GM12878 (cell line): ENCODE measurements around the gene MCM6. TPM values are rescaled to one million over a fixed set of nuclear protein-coding genes. Genes with fewer than 3 reads are reported as not detected.
A peak's percentile ranks its signal among the peaks of the same experiment; 100 is the strongest.
"Not testable (repeated sequence)": the region's sequence is repeated elsewhere in the genome, so short reads cannot be mapped to it uniquely, and the experiment has no call there.

Experiments used
- ATAC-seq: fragments of 200-7000 bp; cut with Tn5 transposase; 3 replicates; pipeline ENCODE4 v1.9.1; 2020; ENCODE audit warnings: mild to moderate bottlenecking, moderate library complexity
- BruUV-seq: library from RNA; stranded (reverse); fragments of 400-500 nt; replicated peaks from 2 replicates; lab custom pipeline; 2021; lab: Mats Ljungman, UMichigan
- CTCF ChIA-PET: fragments of 300-600 bp; sonication (Branson Sonifier 250); formaldehyde crosslinking; extraction: SDS; loops from one replicate; lab custom pipeline; 2021; ENCODE audit warnings: inconsistent platforms; lab: Yijun Ruan, JAX
- POLR2A ChIA-PET: fragments of 350-600 bp; formaldehyde crosslinking; extraction: SDS; loops from one replicate; lab custom pipeline; 2021; ENCODE audit warnings: inconsistent platforms; lab: Charles Lee
- RAD21 ChIA-PET: fragments of 300-600 bp; sonication (Branson Sonifier 250); formaldehyde crosslinking; loops from one replicate; lab custom pipeline; 2023; ENCODE audit warnings: antibody characterized with exemption; ENCODE audit not compliant: unreplicated experiment; lab: Charles Lee
- SMC1A ChIA-PET: fragments of 300-600 bp; sonication (Branson Sonifier 250); formaldehyde crosslinking; loops from one replicate; lab custom pipeline; 2023; ENCODE audit not compliant: unreplicated experiment, uncharacterized antibody; lab: Charles Lee
- DNase-seq: peaks from one replicate; pipeline ENCODE4 v3.0.0-alpha.2; 2011; ENCODE audit warnings: low read depth, low spot score
- FAIRE-seq: peaks from 3 replicates; lab custom pipeline; 2011; peaks lifted over from hg19 to GRCh38; lab: Jason Lieb, UNC
- H2AFZ ChIP-seq: 2 replicates; pipeline ENCODE4 v1.6.0; 2011; ENCODE audit warnings: low read depth, low read length, control low read depth; ENCODE audit not compliant: control insufficient read depth
- H3K27ac ChIP-seq: 2 replicates; pipeline ENCODE4 v1.5.1; 2011; ENCODE audit warnings: control low read depth; ENCODE audit not compliant: control insufficient read depth, insufficient read depth
- H3K27me3 ChIP-seq, 2 experiments: replicated peaks in 1 of 2; 2 replicates each; pipeline versions ENCODE4 v1.6.0 to v1.6.1; 2011; ENCODE audit warnings: low read length in 1 of 2; ENCODE audit not compliant: control insufficient read depth in 2 of 2, insufficient read depth in 2 of 2
- H3K36me3 ChIP-seq, 2 experiments: 2 replicates each; pipeline ENCODE4 v1.5.1; 2011; ENCODE audit warnings: low read length in 1 of 2; ENCODE audit not compliant: control insufficient read depth in 2 of 2, insufficient read depth in 2 of 2
- H3K4me1 ChIP-seq: 2 replicates; pipeline ENCODE4 v1.6.1; 2011; ENCODE audit warnings: mild to moderate bottlenecking, low read length, moderate library complexity, mixed read lengths; ENCODE audit not compliant: control insufficient read depth, insufficient read depth
- H3K4me2 ChIP-seq: 2 replicates; pipeline ENCODE4 v1.6.0; 2011; ENCODE audit warnings: control low read depth; ENCODE audit not compliant: control insufficient read depth, insufficient read depth
- H3K4me3 ChIP-seq: fragments of 200-600 bp; sonication (generic); 2 replicates; pipeline ENCODE4 v1.5.1; 2016
- H3K79me2 ChIP-seq: 2 replicates; pipeline ENCODE4 v1.6.0; 2011; ENCODE audit warnings: low read length; ENCODE audit not compliant: control insufficient read depth, insufficient read depth
- H3K9ac ChIP-seq: 2 replicates; pipeline ENCODE4 v1.8.0; 2011; ENCODE audit warnings: low read length, control low read depth, mixed read lengths; ENCODE audit not compliant: control insufficient read depth, insufficient read depth
- H3K9me3 ChIP-seq: replicated peaks from 3 replicates; pipeline ENCODE4 v1.5.1; 2011; ENCODE audit warnings: mild to moderate bottlenecking, low read length; ENCODE audit not compliant: control insufficient read depth, insufficient read depth
- H4K20me1 ChIP-seq: 2 replicates; pipeline ENCODE4 v1.6.0; 2011; ENCODE audit not compliant: control insufficient read depth, insufficient read depth
- E2F8 ChIP-seq: fragments of 450-650 bp; IDR thresholded peaks from 2 replicates; pipeline ENCODE4 v1.6.1; 2018; ENCODE audit warnings: mild to moderate bottlenecking, low read depth, moderate library complexity; ENCODE audit not compliant: partially characterized antibody
- HDAC2 ChIP-seq: fragments of 200-600 bp; sonication (generic); IDR thresholded peaks from 2 replicates; pipeline ENCODE4 v1.6.1; 2017
- JUNB ChIP-seq: IDR thresholded peaks from 2 replicates; pipeline ENCODE4 v1.6.1; 2016; ENCODE audit warnings: antibody characterized with exemption, mild to moderate bottlenecking
- KLF5 ChIP-seq: fragments of 450-650 bp; IDR thresholded peaks from 2 replicates; pipeline ENCODE4 v1.6.1; 2014; ENCODE audit warnings: mild to moderate bottlenecking; ENCODE audit not compliant: partially characterized antibody
- NFYB ChIP-seq: IDR thresholded peaks from 2 replicates; pipeline ENCODE4 v1.6.1; 2011; ENCODE audit warnings: low read depth, mild to moderate bottlenecking, low read length, improper control_type of control experiment, moderate library complexity; ENCODE audit not compliant: insufficient read depth
- RFX5 ChIP-seq: IDR thresholded peaks from 2 replicates; pipeline ENCODE4 v1.6.1; 2011; ENCODE audit warnings: low read depth, low read length, improper control_type of control experiment
- STAT1 ChIP-seq: fragments of 450-650 bp; conservative IDR thresholded peaks from 2 replicates; pipeline ENCODE4 v1.6.1; 2014; ENCODE audit warnings: antibody characterized with exemption, mild to moderate bottlenecking
- YBX1 ChIP-seq: fragments of 450-650 bp; IDR thresholded peaks from 2 replicates; pipeline ENCODE4 v1.6.1; 2016; ENCODE audit warnings: antibody characterized with exemption
- ZNF384 ChIP-seq: IDR thresholded peaks from 2 replicates; pipeline ENCODE4 v1.6.1; 2012; ENCODE audit warnings: low read depth, mild to moderate bottlenecking, low read length, improper control_type of control experiment, borderline replicate concordance
- WGBS: methylation state at CpG from one replicate; pipeline ENCODE4 v1.1.6; 2016; ENCODE audit warnings: low lambda C conversion rate; ENCODE audit not compliant: insufficient replicate concordance, insufficient coverage; ENCODE audit errors: missing lambda C conversion rate; 5-methylcytosine and 5-hydroxymethylcytosine counted together
- in situ Hi-C: fragments of 300-500 bp; cut with MboI; formaldehyde crosslinking; loops from 9 replicates; pipeline ENCODE4 v1.14.3; 2018; ENCODE audit warnings: mixed read lengths
- intact Hi-C: fragments of 100-400 bp; cut with micrococcal nuclease; formaldehyde crosslinking; loops from one replicate; pipeline ENCODE4 v1.14.2; 2022; ENCODE audit not compliant: unreplicated experiment
- polyA plus RNA-seq, 11 experiments: library from polyadenylated mRNA; depleted of rRNA in 4 of 11; unstranded in 6 of 11; stranded (reverse) in 5 of 11; fragments of >200 nt; fragmentation: Nextera tagmentation in 4 of 11; fragmentation: Illumina TruSeq in 1 of 11; extraction: Ambion mirVana in 4 of 11; extraction: Trizol in 1 of 11; gene quantifications; 1 replicate in 1 of 11; 2 replicates in 10 of 11; pipeline versions ENCODE4 v1.2.1 to v1.2.3, GENCODE V29; 2011 to 2016; ENCODE audit warnings: inconsistent platforms in 2 of 11, missing spikeins in 2 of 11, low read depth in 1 of 11
- total RNA-seq, 4 experiments: library from RNA; depleted of rRNA in 3 of 4; stranded (reverse); fragments of >200 nt in 3 of 4; fragmentation: Illumina TruSeq in 1 of 4; extraction: Trizol in 1 of 4; gene quantifications; 2 replicates each; pipeline versions ENCODE4 v1.2.1 to v1.2.3, GENCODE V29; 2013 to 2021

Gene MCM6
- total and polyA plus RNA-seq, 10 of the 15 experiments (the other 5 are each of a cell fraction or from before 2014, with no cell fraction given), result 37.4 to 118 (median 82.2) TPM

GRCh38 chr2:135890149-135890548, 13.9 kb upstream of the MCM6 start (continued):
- TF ChIP-seq JUNB, result no peak
- TF ChIP-seq KLF5, result no peak
- no peak for TF ChIP-seq YBX1
- TF ChIP-seq STAT1, result no peak
- TF ChIP-seq E2F8, result no peak
- no peak for TF ChIP-seq HDAC2
- TF ChIP-seq ZNF384, result no peak
- no peak for TF ChIP-seq RFX5

DNA sequence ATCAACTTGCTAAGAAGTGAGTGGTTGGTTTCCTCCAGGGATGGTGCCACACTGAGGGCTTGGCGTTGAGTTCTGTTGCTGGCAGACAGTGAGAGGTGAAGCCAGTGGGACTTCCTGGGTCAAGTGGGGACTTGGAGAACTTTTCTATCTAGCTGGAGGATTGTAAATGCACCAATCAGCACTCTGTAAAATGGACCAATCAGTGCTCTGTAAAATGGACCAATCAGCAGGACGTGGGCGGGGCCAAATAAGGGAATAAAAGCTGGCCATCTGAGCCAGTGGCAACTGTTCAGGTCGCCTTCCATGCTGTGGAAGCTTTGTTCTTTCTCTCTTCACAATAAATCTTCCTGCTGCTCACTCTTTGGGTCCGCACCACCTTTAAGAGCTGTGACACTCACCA, 12.3 kb upstream of the MCM6 start:
- BruUV-seq, SMC1A ChIA-PET, H3K9ac ChIP-seq: not testable (repeated sequence)
- POLR2A ChIA-PET, result interaction anchor here (0.6 kb wide), 1 partner anchor 542 kb away, joined by 3 read pairs; no protein-coding TSS in a partner anchor
- peak; percentile 72 for TF ChIP-seq NFYB
- TF ChIP-seq, all 136 proteins: peak for 1; not testable (repeated sequence) for 135
- H3K27ac ChIP-seq, ATAC-seq, RAD21 ChIA-PET, H3K4me1 ChIP-seq, H2AFZ ChIP-seq, H3K9me3 ChIP-seq, in situ Hi-C loops, H3K79me2 ChIP-seq, H3K36me3 ChIP-seq, H3K4me2 ChIP-seq, DNase-seq, H3K27me3 ChIP-seq, H4K20me1 ChIP-seq, intact Hi-C loops, FAIRE-seq, H3K4me3 ChIP-seq: not testable (repeated sequence)
- CTCF ChIA-PET, result interaction anchor here (1.6 kb wide), 1 partner anchor 496 kb away, joined by 3 read pairs; no protein-coding TSS in a partner anchor
- WGBS, result 43% methylated on average over 5 of the region's 5 CpGs
